ENCODE data around the gene TMEM26. TPM values are rescaled to one million over a fixed set of nuclear protein-coding genes. Genes with fewer than 3 reads are reported as not detected.

TMEM26 gene
- total RNA-seq (1 to 10 TPM; 1.2 to 5.8 TPM), polyA plus RNA-seq (under 1 TPM; 0.16 to 0.41 TPM)
- long read RNA-seq, donor 1, full-length matches to known transcripts: 1 of 1 reads
- long read RNA-seq, donor 1, partial matches to known transcripts: 0 of 1 reads
- long read RNA-seq, donor 1, other reads (novel, unspliced or antisense): 0 of 1 reads
- long read RNA-seq, donor 2: 0 reads
- long read RNA-seq, donor 3: 0 reads
- long read RNA-seq, donor 4: 0 reads
- long read RNA-seq, donor 5, partial matches to known transcripts: 10 of 10 reads
- long read RNA-seq, donor 5, other reads (novel, unspliced or antisense): 0 of 10 reads

GRCh38 chr10:61452655-61453641 is at the start of gene TMEM26:
Gene TMEM26 (minus strand): TSS chr10:61453381. CDS start chr10:61453081, 300 bp downstream.
- H3K27ac ChIP-seq (ENCODE audit: low read depth in 1 of 2, low read length in 1 of 2): peak within 1 kb of the TSS in 1 of 2 donors; percentile 68
- no peaks in the 10 kb centered on the region for H3K36me3 ChIP-seq (ENCODE audit: control insufficient read depth in 4 of 4, insufficient read depth in 4 of 4, low read length in 4 of 4)
- peak within 1 kb of the TSS; percentile 74 to 80 for H3K9ac ChIP-seq (ENCODE audit: insufficient read depth in 1 of 2, low read length in 2 of 2)
- H3K4me3 ChIP-seq: peak within 1 kb of the TSS; percentile 52
- 1 to 3% methylated on average over 58 of the region's 58 CpGs for WGBS, 2 donors
- TF ChIP-seq CTCF (IDR thresholded peaks at IDR 0.05; ENCODE audit: control extremely low read depth, extremely low read depth): no peak
- ATAC-seq (ENCODE audit: insufficient read depth, low FRiP score): peak; percentile 55
- peaks cover 0 to 2% (median 0%) of the 10 kb centered on the region in 4 donors for H3K9me3 ChIP-seq (ENCODE audit: control insufficient read depth in 4 of 4, insufficient read depth in 3 of 4, low read length in 3 of 4)
- peaks cover 0 to 27% (median 14%) of the 10 kb centered on the region in 5 donors for H3K4me1 ChIP-seq (ENCODE audit: control insufficient read depth in 5 of 5, insufficient read depth in 5 of 5, low read length in 5 of 5)
- peak; percentile 72 to 78 (median 75) for DNase-seq
- peaks cover 0 to 4% (median 0%) of the 10 kb centered on the region in 3 donors for H3K27me3 ChIP-seq (ENCODE audit: control insufficient read depth in 3 of 3, insufficient read depth in 3 of 3, low read length in 2 of 3)

- no peaks in the 10 kb centered on the region for H3K36me3 ChIP-seq (ENCODE audit: control insufficient read depth in 4 of 4, insufficient read depth in 4 of 4, low read length in 4 of 4)
- H3K9me3 ChIP-seq (ENCODE audit: control insufficient read depth in 4 of 4, insufficient read depth in 3 of 4, low read length in 3 of 4): no peaks in the 10 kb centered on the region
- no peak overlapping the region for H3K9ac ChIP-seq (ENCODE audit: insufficient read depth in 1 of 2, low read length in 2 of 2)
- no peak for ATAC-seq (ENCODE audit: insufficient read depth, low FRiP score)
- no peaks in the 10 kb centered on the region for H3K27me3 ChIP-seq (ENCODE audit: control insufficient read depth in 3 of 3, insufficient read depth in 3 of 3, low read length in 2 of 3)
- H3K4me3 ChIP-seq: no peak overlapping the region
- no peak overlapping the region for H3K27ac ChIP-seq (ENCODE audit: low read depth in 1 of 2, low read length in 1 of 2)
- no peaks in the 10 kb centered on the region for H3K4me1 ChIP-seq (ENCODE audit: control insufficient read depth in 5 of 5, insufficient read depth in 5 of 5, low read length in 5 of 5)
- no peak for TF ChIP-seq CTCF (IDR thresholded peaks at IDR 0.05; ENCODE audit: control extremely low read depth, extremely low read depth)
- no peak for DNase-seq
Observed at GRCh38 chr10:61500460-61500859, 47.3 kb upstream of the TMEM26 start.

GRCh38 chr10:61492364-61492995 is 39.3 kb upstream of the TMEM26 start:
- ATAC-seq (ENCODE audit: insufficient read depth, low FRiP score): no peak
- DNase-seq: no peak
- 97 to 98% methylated on average over 2 of the region's 2 CpGs for WGBS, 2 donors
- H3K27me3 ChIP-seq (ENCODE audit: control insufficient read depth in 3 of 3, insufficient read depth in 3 of 3, low read length in 2 of 3): no peaks in the 10 kb centered on the region
- no peak overlapping the region for H3K9ac ChIP-seq (ENCODE audit: insufficient read depth in 1 of 2, low read length in 2 of 2)
- H3K27ac ChIP-seq (ENCODE audit: low read depth in 1 of 2, low read length in 1 of 2): no peak overlapping the region
- TF ChIP-seq CTCF (IDR thresholded peaks at IDR 0.05; ENCODE audit: control extremely low read depth, extremely low read depth): no peak
- H3K9me3 ChIP-seq (ENCODE audit: control insufficient read depth in 4 of 4, insufficient read depth in 3 of 4, low read length in 3 of 4): no peaks in the 10 kb centered on the region
- H3K36me3 ChIP-seq (ENCODE audit: control insufficient read depth in 4 of 4, insufficient read depth in 4 of 4, low read length in 4 of 4): no peaks in the 10 kb centered on the region
- H3K4me3 ChIP-seq: no peak overlapping the region
- no peaks in the 10 kb centered on the region for H3K4me1 ChIP-seq (ENCODE audit: control insufficient read depth in 5 of 5, insufficient read depth in 5 of 5, low read length in 5 of 5)
